Stomach (tissue), 4 donors: ENCODE results near the gene C16orf92.

Experiments used
- CTCF ChIP-seq, 7 experiments: fragments of 450-650 bp in 4 of 7; fragments of 200-600 bp in 3 of 7; sonication (generic) in 3 of 7; IDR thresholded peaks; one replicate each; pipeline ENCODE4 v1.5.1; 2016 to 2019; ENCODE audit warnings: antibody characterized with exemption in 7 of 7, control low read depth in 2 of 7, mild to moderate bottlenecking in 1 of 7
- EP300 ChIP-seq: sonication (generic); formaldehyde crosslinking; IDR thresholded peaks from one replicate; pipeline ENCODE4 v1.6.1; 2017; ENCODE audit warnings: antibody characterized with exemption
- POLR2AphosphoS5 ChIP-seq, 3 donors: sonication (generic); formaldehyde crosslinking; IDR thresholded peaks; one replicate each; pipeline ENCODE4 v1.6.1; 2016; ENCODE audit warnings: antibody characterized with exemption in 3 of 3

- TF ChIP-seq CTCF (IDR thresholded peaks at IDR 0.05) (no peak), EP300 (no peak), POLR2AphosphoS5 (IDR thresholded peaks at IDR 0.05) (peak in 1 of 3 donors; percentile 29)
Measured at GRCh38 chr16:30064729-30065101, 41.7 kb downstream of the C16orf92 start.
